ENCODE measurements around the gene GLT6D1.
A peak's percentile ranks its signal among the peaks of the same experiment; 100 is the strongest.

GLT6D1 gene

DNA sequence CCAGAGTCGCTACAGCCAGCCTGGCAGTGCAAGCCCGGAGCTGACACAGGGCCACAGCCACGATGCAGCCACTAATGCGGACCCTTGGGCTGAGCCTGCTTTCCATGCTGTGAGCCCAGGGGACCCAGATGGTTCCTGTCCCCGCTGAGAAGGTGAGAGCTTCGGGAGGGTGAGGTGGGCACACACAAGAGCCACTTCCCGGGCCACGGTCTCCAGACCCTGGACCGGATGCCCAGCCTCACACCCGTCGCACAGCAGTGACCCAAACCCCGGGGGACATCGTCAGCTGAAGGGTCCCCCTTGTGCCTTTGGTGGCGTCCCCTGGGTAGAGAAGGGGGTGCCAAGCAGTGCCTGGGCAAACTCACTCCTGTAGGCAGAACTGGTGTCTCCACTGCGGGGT lies 64.4 kb downstream of the GLT6D1 start:
- DNase-seq = peak in 1 of 10 donors; percentile 41
- intact Hi-C loops (cut with DNase I) = no loop called here

DNA sequence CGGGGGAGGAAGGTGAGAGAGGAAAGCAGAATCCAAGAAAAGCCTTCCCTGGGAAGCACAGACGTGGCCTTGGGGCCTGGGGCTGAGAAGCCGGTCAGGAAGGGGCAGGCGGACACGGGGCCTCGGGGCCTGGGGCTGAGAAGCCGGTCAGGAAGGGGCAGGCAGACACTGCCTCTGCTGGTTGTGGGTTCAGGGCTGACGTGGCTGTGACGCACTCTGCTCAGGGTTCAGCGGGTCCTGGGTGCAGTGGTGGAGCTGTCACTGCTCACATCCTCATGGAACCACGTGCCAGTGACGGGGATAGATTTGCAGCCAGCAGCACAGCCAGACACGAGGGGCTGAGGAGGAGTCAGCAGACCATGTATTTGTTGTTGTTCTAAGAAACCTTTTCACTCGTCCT lies 65.0 kb downstream of the GLT6D1 start:
- DNase-seq = peak in 1 of 10 donors; percentile 42
- intact Hi-C loops (cut with DNase I) = no loop called here

Measured in posterior cingulate gyrus (tissue), 11 donors.